ENCODE measurements around the gene EIF3A. TPM values are rescaled to one million over a fixed set of nuclear protein-coding genes. Genes with fewer than 3 reads are reported as not detected.
"Not testable (repeated sequence)": the region's sequence is repeated elsewhere in the genome, so short reads cannot be mapped to it uniquely, and the experiment has no call there.

The EIF3A gene
- total and polyA plus RNA-seq, 12 donors = 26.0 to 197 (median 93.3) TPM

DNA sequence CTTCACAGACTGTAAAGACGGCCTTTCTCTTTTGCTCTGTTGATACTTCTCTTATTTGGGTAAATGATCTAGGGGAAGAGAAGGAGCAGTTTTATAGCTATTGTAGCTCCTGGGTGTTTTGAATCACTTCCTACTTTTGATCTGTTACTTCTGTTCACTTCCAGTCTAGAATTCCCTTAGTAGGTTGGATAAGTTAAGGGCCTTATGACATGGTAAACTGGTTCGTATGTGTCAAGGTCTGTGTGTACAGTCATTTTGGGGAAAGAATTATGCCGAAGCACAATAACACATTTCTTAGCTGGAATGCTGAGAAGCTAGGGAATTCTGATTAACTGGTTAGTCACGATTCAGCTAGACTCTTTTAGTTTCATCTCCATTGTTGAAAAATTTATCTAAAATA lies 31.4 kb upstream of the EIF3A start:
- no peaks in the 10 kb centered on the region for H3K27me3 ChIP-seq
- H3K4me3 ChIP-seq = no peak overlapping the region
- WGBS, 4 donors = 68 to 87% (median 72%) methylated on average over 4 of the region's 4 CpGs
- peaks cover 0 to 49% of the 10 kb centered on the region in 2 donors for H3K36me3 ChIP-seq (replicated peaks in 1 of 2)
- no peak overlapping the region for H3K27ac ChIP-seq
- no peaks in the 10 kb centered on the region for H3K9me3 ChIP-seq (replicated peaks in 1 of 3)
- no peaks in the 10 kb centered on the region for H3K4me1 ChIP-seq (replicated peaks in 1 of 2)
- TF ChIP-seq, protein P1, sequence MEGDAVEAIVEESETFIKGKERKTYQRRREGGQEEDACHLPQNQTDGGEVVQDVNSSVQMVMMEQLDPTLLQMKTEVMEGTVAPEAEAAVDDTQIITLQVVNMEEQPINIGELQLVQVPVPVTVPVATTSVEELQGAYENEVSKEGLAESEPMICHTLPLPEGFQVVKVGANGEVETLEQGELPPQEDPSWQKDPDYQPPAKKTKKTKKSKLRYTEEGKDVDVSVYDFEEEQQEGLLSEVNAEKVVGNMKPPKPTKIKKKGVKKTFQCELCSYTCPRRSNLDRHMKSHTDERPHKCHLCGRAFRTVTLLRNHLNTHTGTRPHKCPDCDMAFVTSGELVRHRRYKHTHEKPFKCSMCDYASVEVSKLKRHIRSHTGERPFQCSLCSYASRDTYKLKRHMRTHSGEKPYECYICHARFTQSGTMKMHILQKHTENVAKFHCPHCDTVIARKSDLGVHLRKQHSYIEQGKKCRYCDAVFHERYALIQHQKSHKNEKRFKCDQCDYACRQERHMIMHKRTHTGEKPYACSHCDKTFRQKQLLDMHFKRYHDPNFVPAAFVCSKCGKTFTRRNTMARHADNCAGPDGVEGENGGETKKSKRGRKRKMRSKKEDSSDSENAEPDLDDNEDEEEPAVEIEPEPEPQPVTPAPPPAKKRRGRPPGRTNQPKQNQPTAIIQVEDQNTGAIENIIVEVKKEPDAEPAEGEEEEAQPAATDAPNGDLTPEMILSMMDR (IDR thresholded peaks at IDR 0.05) = no peak
- no peak for TF ChIP-seq POLR2A (IDR thresholded peaks at IDR 0.05)
- intact Hi-C loops (cut with DNase I) = no loop called here
- no peak for DNase-seq

DNA sequence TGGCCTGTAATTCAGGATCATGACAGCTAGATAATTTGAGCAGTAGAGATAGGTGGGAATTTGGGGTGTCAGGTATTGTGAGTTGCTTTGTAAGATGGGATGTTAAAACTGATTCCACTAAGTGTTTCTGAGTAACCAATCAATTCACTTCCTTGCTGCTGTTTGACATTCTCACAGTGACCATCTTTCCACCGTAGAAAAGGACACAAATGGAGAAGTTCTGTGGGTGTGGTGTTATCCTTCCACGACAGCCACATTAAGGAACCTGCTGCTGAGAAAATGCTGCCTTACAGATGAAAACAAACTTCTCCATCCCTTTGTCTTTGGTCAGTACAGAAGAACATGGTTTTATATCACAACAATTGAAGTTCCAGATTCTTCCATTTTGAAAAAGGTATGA lies 27.2 kb upstream of the EIF3A start:
- H3K4me3 ChIP-seq; H3K27me3 ChIP-seq; DNase-seq; intact Hi-C loops (cut with DNase I); H3K27ac ChIP-seq; H3K9me3 ChIP-seq (replicated peaks in 1 of 3): not testable (repeated sequence)
- H3K36me3 ChIP-seq (replicated peaks in 1 of 2) = peaks cover 0 to 39% of the 10 kb centered on the region in 2 donors
- peaks cover 6 to 11% of the 10 kb centered on the region in 2 donors for H3K4me1 ChIP-seq (replicated peaks in 1 of 2)
- 75 to 83% (median 79%) methylated on average over 2 of the region's 2 CpGs for WGBS, 4 donors

DNA sequence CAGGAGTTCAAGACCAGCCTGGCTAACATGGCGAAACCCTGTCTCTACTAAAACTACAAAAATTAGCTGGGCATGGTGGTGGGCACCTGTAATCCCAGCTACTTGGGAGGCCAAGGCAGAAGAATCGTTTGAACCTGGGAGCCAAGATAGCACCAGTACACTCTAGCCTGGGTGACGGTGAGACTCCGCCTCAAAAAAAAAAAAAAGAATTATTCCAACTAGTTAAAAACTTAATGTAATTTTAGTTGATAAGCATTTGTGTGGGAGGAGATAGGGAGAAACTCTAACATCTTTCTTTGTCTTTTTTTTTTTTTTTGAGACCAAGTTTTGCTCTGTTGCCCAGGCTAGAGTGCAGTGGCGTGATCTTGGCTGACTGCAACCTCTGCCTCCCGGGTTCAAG lies 26.5 kb upstream of the EIF3A start:
- H3K9me3 ChIP-seq (replicated peaks in 1 of 3); intact Hi-C loops (cut with DNase I); DNase-seq; H3K27me3 ChIP-seq; H3K27ac ChIP-seq; H3K4me3 ChIP-seq: not testable (repeated sequence)
- 91 to 96% (median 95%) methylated on average over 6 of the region's 6 CpGs for WGBS, 4 donors
- Histone ChIP-seq H3K4me1 (replicated peaks in 1 of 2) (peaks cover 6 to 11% of the 10 kb centered on the region in 2 donors), H3K36me3 (replicated peaks in 1 of 2) (peaks cover 0 to 34% of the 10 kb centered on the region in 2 donors)

DNA sequence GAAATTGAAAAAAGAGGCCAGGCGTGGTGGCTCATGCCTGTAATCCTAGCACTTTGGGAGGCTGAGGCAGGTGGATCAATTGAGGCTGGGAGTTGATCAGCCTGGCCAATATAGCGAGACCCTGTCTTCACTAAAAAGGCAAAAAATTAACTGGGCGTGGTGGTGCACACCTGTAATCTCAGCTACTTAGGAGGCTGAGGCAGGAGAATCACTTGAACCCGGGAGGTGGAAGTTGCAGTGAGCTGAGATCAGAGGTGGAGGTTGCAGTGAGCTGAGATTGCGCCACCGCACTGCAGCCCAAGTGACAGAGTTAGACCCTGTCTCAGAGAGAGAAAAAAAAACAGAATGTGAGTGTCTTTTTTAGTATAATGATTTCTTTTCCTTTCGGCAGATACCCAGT lies 25.3 kb upstream of the EIF3A start:
- H3K27me3 ChIP-seq; intact Hi-C loops (cut with DNase I); H3K27ac ChIP-seq; H3K4me3 ChIP-seq; H3K9me3 ChIP-seq (replicated peaks in 1 of 3); DNase-seq: not testable (repeated sequence)
- peaks cover 6 to 11% of the 10 kb centered on the region in 2 donors for H3K4me1 ChIP-seq (replicated peaks in 1 of 2)
- WGBS, 4 donors = 93 to 98% (median 96%) methylated on average over 7 of the region's 7 CpGs
- H3K36me3 ChIP-seq (replicated peaks in 1 of 2) = peaks cover 0 to 30% of the 10 kb centered on the region in 2 donors

DNA sequence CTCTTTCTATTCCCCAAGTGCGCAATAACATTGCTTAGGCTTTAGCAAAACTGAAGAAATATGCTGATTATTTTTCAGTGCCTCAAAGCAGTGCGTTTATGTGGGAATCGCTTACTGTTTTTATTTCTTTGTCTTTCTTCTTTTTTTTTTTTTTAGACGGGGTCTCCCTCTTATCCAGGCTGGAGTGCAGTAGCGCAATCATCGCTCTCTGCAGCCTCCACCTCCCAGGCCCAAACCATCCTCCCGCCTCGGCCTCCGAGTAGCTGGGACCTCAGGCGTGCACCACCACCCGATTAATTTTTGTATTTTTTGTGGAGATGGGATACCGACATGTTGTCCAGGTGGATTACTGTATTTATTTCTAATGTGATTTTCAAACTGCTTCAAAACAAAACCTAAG lies 24.5 kb upstream of the EIF3A start:
- H3K27ac ChIP-seq = no peak overlapping the region
- H3K27me3 ChIP-seq = no peaks in the 10 kb centered on the region
- TF ChIP-seq, protein P1 (IDR thresholded peaks at IDR 0.05) = no peak
- TF ChIP-seq POLR2A (IDR thresholded peaks at IDR 0.05) = no peak
- peaks cover 0 to 23% of the 10 kb centered on the region in 2 donors for H3K36me3 ChIP-seq (replicated peaks in 1 of 2)
- peaks cover 6 to 11% of the 10 kb centered on the region in 2 donors for H3K4me1 ChIP-seq (replicated peaks in 1 of 2)
- H3K4me3 ChIP-seq = peak overlapping the region in 1 of 4 donors; percentile 99
- H3K9me3 ChIP-seq (replicated peaks in 1 of 3) = no peaks in the 10 kb centered on the region
- no peak for DNase-seq
- intact Hi-C loops (cut with DNase I) = no loop called here
- WGBS, 4 donors = 89 to 94% (median 92%) methylated on average over 12 of the region's 12 CpGs

DNA sequence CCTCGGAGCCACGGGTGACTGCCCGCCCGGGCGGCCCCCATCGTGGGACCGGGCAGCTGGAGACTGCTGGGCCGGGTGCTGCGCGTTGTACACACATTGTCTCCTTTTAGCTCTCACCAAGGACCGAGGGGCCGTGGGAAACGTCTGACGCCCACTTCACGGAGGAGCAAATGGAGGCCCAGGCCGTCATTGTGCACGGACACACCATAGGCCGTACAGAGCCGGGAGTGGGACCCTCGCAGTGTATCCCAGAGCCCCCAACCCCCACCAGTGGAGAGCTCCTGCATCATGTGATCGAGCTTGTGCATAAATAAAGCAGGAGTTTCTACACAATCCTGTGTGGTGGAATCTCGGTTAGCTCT lies 24.0 kb upstream of the EIF3A start:
- peak in 3 of 7 donors; percentile 17 to 32 (median 17) for DNase-seq
- Histone ChIP-seq H3K9me3 (replicated peaks in 1 of 3) (no peaks in the 10 kb centered on the region), H3K27me3 (no peaks in the 10 kb centered on the region), H3K4me1 (replicated peaks in 1 of 2) (peaks cover 6 to 11% of the 10 kb centered on the region in 2 donors), H3K4me3 (peak overlapping the region in 3 of 4 donors; percentile 51 to 99 (median 56)), H3K27ac (peak overlapping the region in 2 of 5 donors; percentile 57 to 80), H3K36me3 (replicated peaks in 1 of 2) (peaks cover 0 to 20% of the 10 kb centered on the region in 2 donors)
- intact Hi-C loops (cut with DNase I) = no loop called here
- TF ChIP-seq POLR2A (IDR thresholded peaks at IDR 0.05) = no peak
- TF ChIP-seq, protein P1 (IDR thresholded peaks at IDR 0.05) = no peak
- WGBS, 4 donors = 2 to 24% (median 4%) methylated on average over 2 to 22 of the region's 22 CpGs
